B cell (primary cell): ENCODE data around the gene NEMP2.

Source experiments
- CTCF ChIP-seq: fragments of 200-600 bp; IDR thresholded peaks from one replicate; pipeline ENCODE4 v1.8.0; 2022; ENCODE audit warnings: antibody characterized with exemption, mild to moderate bottlenecking
- EZH2 ChIP-seq: IDR thresholded peaks from 2 replicates; pipeline ENCODE4 v1.6.1; 2012; ENCODE audit warnings: borderline replicate concordance, low read depth, mild to moderate bottlenecking, moderate library complexity, low read length; ENCODE audit not compliant: insufficient read depth, poor library complexity, severe bottlenecking

DNA sequence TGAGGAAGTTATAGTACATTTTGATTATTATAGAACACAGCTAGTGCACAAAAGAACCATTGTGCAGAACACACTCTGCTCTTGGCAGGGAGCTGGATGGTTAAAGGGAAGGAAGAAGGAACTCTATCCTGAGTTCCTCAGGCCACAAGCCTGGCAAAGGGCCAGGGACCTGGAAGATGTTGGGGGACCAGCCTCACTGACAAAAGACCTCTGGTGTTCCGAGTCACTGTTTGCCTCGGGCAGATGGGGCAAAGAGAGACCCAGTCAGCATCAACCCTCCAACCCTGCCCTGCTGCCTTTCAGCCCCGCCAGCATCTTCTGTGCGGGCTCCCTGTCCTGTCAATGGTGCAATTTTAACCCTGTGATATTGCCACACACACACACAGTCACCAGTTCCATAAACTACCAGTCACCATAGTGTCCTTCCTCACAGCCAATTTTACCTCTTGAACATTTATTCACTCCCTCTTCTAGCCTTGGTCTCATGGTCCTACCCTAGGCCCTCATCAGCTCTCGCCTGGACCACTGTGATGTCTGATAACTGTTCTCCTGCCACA is 21.9 kb downstream of the NEMP2 start:
- TF ChIP-seq CTCF = no peak
- no peak for TF ChIP-seq EZH2
